ENCODE results near the gene SCAMP1. TPM values are rescaled to one million over a fixed set of nuclear protein-coding genes. Genes with fewer than 3 reads are reported as not detected.

The SCAMP1 gene
- polyA plus RNA-seq, 1 donor from 2014 or later, result 180 TPM

GRCh38 chr5:78511121-78511906 lies 150.9 kb downstream of the SCAMP1 start:
- Histone ChIP-seq H3K79me2 (replicated peaks; ENCODE audit: insufficient read depth, low read length) (no peaks in the 10 kb centered on the region), H3K36me3 (ENCODE audit: insufficient read depth, low read length) (no peaks in the 10 kb centered on the region), H3K9me2 (ENCODE audit: insufficient read depth, low read length) (no peaks in the 10 kb centered on the region), H3K4me2 (ENCODE audit: low read length) (no peak overlapping the region), H3K27me3 (ENCODE audit: insufficient read depth, low read depth, low read length) (no peaks in the 10 kb centered on the region), H2AFZ (ENCODE audit: low read depth, low read length) (no peak overlapping the region), H3K9me3 (ENCODE audit: low read length) (no peaks in the 10 kb centered on the region), H3F3A (ENCODE audit: insufficient read depth, low read length, poor library complexity, severe bottlenecking) (no peaks in the 10 kb centered on the region), H3K9ac (ENCODE audit: low read length) (no peak overlapping the region), H3K27ac (ENCODE audit: low read length) (no peak overlapping the region), H4K20me1 (ENCODE audit: insufficient read depth) (no peaks in the 10 kb centered on the region), H3K4me3 (ENCODE audit: low read length) (no peak overlapping the region)
- TF ChIP-seq RAD21 (conservative IDR thresholded peaks at IDR 0.05) (no peak), SMC3 (conservative IDR thresholded peaks at IDR 0.05; ENCODE audit: poor library complexity) (no peak), EZH2 (IDR thresholded peaks at IDR 0.05; ENCODE audit: borderline replicate concordance, insufficient read depth, low read length, poor library complexity, severe bottlenecking) (no peak), CTCF (IDR thresholded peaks at IDR 0.05; ENCODE audit: poor library complexity, severe bottlenecking) (no peak), REST (IDR thresholded peaks at IDR 0.05; ENCODE audit: borderline replicate concordance) (no peak), TAF1 (IDR thresholded peaks at IDR 0.05; ENCODE audit: low read depth) (no peak), POLR2AphosphoS5 (IDR thresholded peaks at IDR 0.05) (no peak), EP300 (conservative IDR thresholded peaks at IDR 0.05; ENCODE audit: poor library complexity, severe bottlenecking) (no peak)

GRCh38 chr5:78512435-78512834 lies 152.0 kb downstream of the SCAMP1 start:
- H3K27me3 ChIP-seq (ENCODE audit: insufficient read depth, low read depth, low read length), result no peaks in the 10 kb centered on the region
- H4K20me1 ChIP-seq (ENCODE audit: insufficient read depth), result no peaks in the 10 kb centered on the region
- H3K9ac ChIP-seq (ENCODE audit: low read length), result no peak overlapping the region
- H3K36me3 ChIP-seq (ENCODE audit: insufficient read depth, low read length), result no peaks in the 10 kb centered on the region
- H3K4me2 ChIP-seq (ENCODE audit: low read length), result no peak overlapping the region
- no peaks in the 10 kb centered on the region for H3K9me3 ChIP-seq (ENCODE audit: low read length)
- H3K79me2 ChIP-seq (replicated peaks; ENCODE audit: insufficient read depth, low read length), result no peaks in the 10 kb centered on the region
- H3F3A ChIP-seq (ENCODE audit: insufficient read depth, low read length, poor library complexity, severe bottlenecking), result no peaks in the 10 kb centered on the region
- no peak overlapping the region for H2AFZ ChIP-seq (ENCODE audit: low read depth, low read length)
- no peak overlapping the region for H3K4me3 ChIP-seq (ENCODE audit: low read length)
- no peaks in the 10 kb centered on the region for H3K9me2 ChIP-seq (ENCODE audit: insufficient read depth, low read length)
- TF ChIP-seq REST (IDR thresholded peaks at IDR 0.05; ENCODE audit: borderline replicate concordance), result no peak
- TF ChIP-seq RAD21 (conservative IDR thresholded peaks at IDR 0.05), result no peak
- no peak for TF ChIP-seq EP300 (conservative IDR thresholded peaks at IDR 0.05; ENCODE audit: poor library complexity, severe bottlenecking)
- TF ChIP-seq CTCF (IDR thresholded peaks at IDR 0.05; ENCODE audit: poor library complexity, severe bottlenecking), result no peak
- no peak for TF ChIP-seq POLR2AphosphoS5 (IDR thresholded peaks at IDR 0.05)
- no peak for TF ChIP-seq MXI1 (conservative IDR thresholded peaks at IDR 0.05; ENCODE audit: poor library complexity, severe bottlenecking)
- TF ChIP-seq SMC3 (conservative IDR thresholded peaks at IDR 0.05; ENCODE audit: poor library complexity), result no peak
- no peak for TF ChIP-seq EZH2 (IDR thresholded peaks at IDR 0.05; ENCODE audit: borderline replicate concordance, insufficient read depth, low read length, poor library complexity, severe bottlenecking)
- TF ChIP-seq TAF1 (IDR thresholded peaks at IDR 0.05; ENCODE audit: low read depth), result no peak
- H3K27ac ChIP-seq (ENCODE audit: low read length), result no peak overlapping the region

Data from neural cell (in vitro differentiated cells).